Testis (tissue), 2 donors: ENCODE results near the gene KIAA2012.

Experiments used
- CTCF ChIP-seq, 3 experiments: fragments of 450-650 bp in 2 of 3; fragments of 200-600 bp in 1 of 3; sonication (generic) in 1 of 3; IDR thresholded peaks; one replicate each; pipeline ENCODE4 v1.5.1; 2016 to 2019; ENCODE audit warnings: antibody characterized with exemption in 3 of 3, mild to moderate bottlenecking in 2 of 3, moderate library complexity in 1 of 3
- POLR2A ChIP-seq: fragments of 450-650 bp; IDR thresholded peaks from one replicate; pipeline ENCODE4 v1.6.1; 2017; ENCODE audit warnings: antibody characterized with exemption, mild to moderate bottlenecking, moderate library complexity

GRCh38 chr2:202105025-202105424 lies 32.0 kb downstream of the KIAA2012 start:
- TF ChIP-seq CTCF (IDR thresholded peaks at IDR 0.05) (no peak), POLR2A (no peak)
